GM23338 (cell line): ENCODE measurements around the gene TXNL4A. TPM values are rescaled to one million over a fixed set of nuclear protein-coding genes. Genes with fewer than 3 reads are reported as not detected.

Experiments used
- ATAC-seq: fragments of 200-7000 bp; cut with Tn5 transposase; 3 replicates; pipeline ENCODE4 v1.9.1; 2020
- DNase-seq: peaks from one replicate; pipeline ENCODE4 v3.0.0-alpha.2; 2015; ENCODE audit warnings: low spot score
- H2AFZ ChIP-seq: fragments of 200-600 bp; sonication (generic); 2 replicates; pipeline ENCODE4 v1.8.0; 2016; ENCODE audit warnings: antibody characterized with exemption, mild to moderate bottlenecking, moderate library complexity
- H3F3A ChIP-seq: fragments of 200-600 bp; sonication (generic); replicated peaks from 2 replicates; pipeline ENCODE4 v1.8.0; 2017; ENCODE audit warnings: antibody characterized with exemption, mixed run types, low read depth
- H3K27ac ChIP-seq: fragments of 200-600 bp; sonication (generic); 2 replicates; pipeline ENCODE4 v1.6.1; 2016; ENCODE audit warnings: low read depth
- H3K27me3 ChIP-seq: fragments of 200-600 bp; sonication (generic); 2 replicates; pipeline ENCODE4 v1.8.0; 2016; ENCODE audit warnings: mild to moderate bottlenecking, mixed run types, moderate library complexity; ENCODE audit not compliant: insufficient read depth
- H3K36me3 ChIP-seq: fragments of 200-600 bp; sonication (generic); 2 replicates; pipeline ENCODE4 v1.8.0; 2016; ENCODE audit warnings: mild to moderate bottlenecking; ENCODE audit not compliant: insufficient read depth
- H3K4me1 ChIP-seq: fragments of 200-600 bp; sonication (generic); 2 replicates; pipeline ENCODE4 v1.8.0; 2016; ENCODE audit warnings: mild to moderate bottlenecking, moderate library complexity; ENCODE audit not compliant: insufficient read depth
- H3K4me2 ChIP-seq: fragments of 200-600 bp; sonication (generic); 2 replicates; pipeline ENCODE4 v1.7.1; 2017; ENCODE audit warnings: mixed run types
- H3K4me3 ChIP-seq: fragments of 200-600 bp; sonication (generic); 2 replicates; pipeline ENCODE4 v1.6.1; 2016; ENCODE audit warnings: mixed run types
- H3K79me2 ChIP-seq: fragments of 200-600 bp; sonication (generic); replicated peaks from 2 replicates; pipeline ENCODE4 v1.8.0; 2017; ENCODE audit warnings: mild to moderate bottlenecking; ENCODE audit not compliant: insufficient read depth
- H3K9me2 ChIP-seq: fragments of 200-600 bp; sonication (generic); 2 replicates; pipeline ENCODE4 v1.8.0; 2017; ENCODE audit not compliant: insufficient read depth
- H4K20me1 ChIP-seq: fragments of 200-600 bp; sonication (generic); replicated peaks from 2 replicates; pipeline ENCODE4 v1.8.0; 2017; ENCODE audit warnings: mild to moderate bottlenecking; ENCODE audit not compliant: insufficient read depth
- H3K27ac Mint-ChIP-seq: 2 replicates; pipeline ENCODE4 v1.8.0; 2020; ENCODE audit warnings: inconsistent platforms, mild to moderate bottlenecking, moderate library complexity, mixed read lengths
- H3K27me3 Mint-ChIP-seq: 3 replicates; pipeline ENCODE4 v1.8.0; 2022; ENCODE audit warnings: low read depth, mild to moderate bottlenecking, moderate library complexity, mixed read lengths, inconsistent platforms; ENCODE audit not compliant: insufficient read depth, poor library complexity
- H3K36me3 Mint-ChIP-seq: 3 replicates; pipeline ENCODE4 v1.8.0; 2021; ENCODE audit warnings: low read depth, mild to moderate bottlenecking, inconsistent platforms, moderate library complexity, mixed read lengths
- H3K4me1 Mint-ChIP-seq: 3 replicates; pipeline ENCODE4 v1.8.0; 2020; ENCODE audit warnings: mild to moderate bottlenecking, inconsistent platforms, mixed read lengths
- H3K4me3 Mint-ChIP-seq: 3 replicates; pipeline ENCODE4 v1.8.0; 2021; ENCODE audit warnings: moderate library complexity, mild to moderate bottlenecking, inconsistent platforms, mixed read lengths
- H3K9me3 Mint-ChIP-seq: 3 replicates; pipeline ENCODE4 v1.8.0; 2020; ENCODE audit warnings: moderate library complexity, mild to moderate bottlenecking, inconsistent platforms, mixed read lengths
- CREB1 ChIP-seq: fragments of 250-450 bp; sonication (Bioruptor Pico); IDR thresholded peaks from 2 replicates; pipeline ENCODE4 v1.5.0; 2020; ENCODE audit warnings: low read depth, mild to moderate bottlenecking, moderate library complexity
- EZH2 ChIP-seq: fragments of 200-600 bp; sonication (generic); IDR thresholded peaks from one replicate; pipeline ENCODE4 v1.8.0; 2017; ENCODE audit warnings: antibody characterized with exemption, mild to moderate bottlenecking, low read depth; ENCODE audit not compliant: unreplicated experiment
- EZH2phosphoT487 ChIP-seq: fragments of 200-600 bp; sonication (generic); IDR thresholded peaks from one replicate; pipeline ENCODE4 v1.8.1; 2018; ENCODE audit warnings: antibody characterized with exemption; ENCODE audit not compliant: unreplicated experiment
- JUNB ChIP-seq: IDR thresholded peaks from one replicate; pipeline ENCODE4 v1.6.1; 2016; ENCODE audit warnings: antibody characterized with exemption; ENCODE audit not compliant: unreplicated experiment
- NANOG ChIP-seq: IDR thresholded peaks from 2 replicates; pipeline ENCODE4 v1.6.1; 2016; ENCODE audit warnings: antibody characterized with exemption, borderline replicate concordance
- POLR2AphosphoS5 ChIP-seq: IDR thresholded peaks from 2 replicates; pipeline ENCODE4 v1.6.1; 2016; ENCODE audit warnings: antibody characterized with exemption, low read depth
- REST ChIP-seq: IDR thresholded peaks from one replicate; pipeline ENCODE4 v1.6.1; 2018; ENCODE audit warnings: antibody characterized with exemption; ENCODE audit not compliant: unreplicated experiment
- STAT1 ChIP-seq: IDR thresholded peaks from one replicate; pipeline ENCODE4 v1.6.1; 2016; ENCODE audit warnings: antibody characterized with exemption; ENCODE audit not compliant: unreplicated experiment
- ZNF114 ChIP-seq: fragments of 250-450 bp; sonication (Bioruptor Pico); IDR thresholded peaks from 2 replicates; pipeline ENCODE4 v1.5.0; 2020; ENCODE audit warnings: mild to moderate bottlenecking, moderate library complexity
- ZNF331 ChIP-seq: fragments of 250-450 bp; sonication (Bioruptor Pico); IDR thresholded peaks from 2 replicates; pipeline ENCODE4 v1.5.0; 2020; ENCODE audit warnings: low read depth, mild to moderate bottlenecking, moderate library complexity
- ZNF462 ChIP-seq: fragments of 250-450 bp; sonication (Bioruptor Pico); IDR thresholded peaks from 2 replicates; pipeline ENCODE4 v1.5.0; 2020; ENCODE audit warnings: mild to moderate bottlenecking, moderate library complexity
- polyA plus RNA-seq: library from polyadenylated mRNA; unstranded; fragments of >200 nt; fragmentation: Nextera tagmentation; extraction: Ambion mirVana; gene quantifications from 2 replicates; pipeline ENCODE4 v1.2.1, GENCODE V29; 2016
- total RNA-seq: library from RNA; depleted of rRNA; stranded (reverse); fragments of >200 nt; shearing (Covaris generic); gene quantifications from 2 replicates; pipeline ENCODE4 v1.2.3, GENCODE V29; 2014
- TF ChIP-seq, protein P1 (sequence below): IDR thresholded peaks from 2 replicates; pipeline ENCODE4 v1.6.1; 2016; ENCODE audit warnings: antibody characterized with exemption
- TF ChIP-seq, protein P2 (sequence below), 2 experiments: fragments of 200-600 bp in 1 of 2; sonication (generic) in 1 of 2; conservative IDR thresholded peaks; 2 replicates each; pipeline versions ENCODE4 v1.5.1 to v1.6.1; 2016 to 2017; ENCODE audit warnings: antibody characterized with exemption in 2 of 2, low read depth in 2 of 2, mild to moderate bottlenecking in 2 of 2, moderate library complexity in 1 of 2

Gene TXNL4A
- total and polyA plus RNA-seq, 2 experiments from 2014 or later: 51.0 to 271 TPM

DNA sequence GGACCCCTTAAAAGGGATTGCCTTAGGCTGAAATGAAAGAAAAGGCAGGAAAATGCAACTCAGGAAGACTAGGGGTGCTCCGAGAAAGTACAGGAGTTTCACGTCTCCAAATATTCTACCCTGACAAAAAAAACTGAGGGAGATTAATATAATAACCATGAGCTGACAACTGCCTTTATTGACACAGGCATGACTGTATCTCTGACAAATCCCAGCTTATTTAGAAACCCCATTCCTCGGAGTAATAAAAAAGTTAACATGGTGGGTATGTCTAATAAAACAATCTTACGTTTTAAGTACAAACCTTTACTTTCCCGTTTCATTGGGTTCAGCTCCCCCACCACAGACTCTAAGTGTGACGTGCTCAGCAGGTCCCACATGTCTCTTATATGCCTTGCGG lies 38.0 kb upstream of the TXNL4A start:
- Histone ChIP-seq H3K9me2 (no peaks in the 10 kb centered on the region), H3K79me2 (no peaks in the 10 kb centered on the region), H3K36me3 (peaks cover 4% of the 10 kb centered on the region), H3K27me3 (no peaks in the 10 kb centered on the region), H3F3A (no peaks in the 10 kb centered on the region; the same call in 1 of the 2 replicates), H3K4me1 (no peaks in the 10 kb centered on the region), H3K4me2 (no peak overlapping the region), H3K27ac (no peak overlapping the region), H2AFZ (no peak overlapping the region), H3K4me3 (no peak overlapping the region), H4K20me1 (no peaks in the 10 kb centered on the region)
- H3K27me3 Mint-ChIP-seq: peaks cover 5% of the 10 kb centered on the region
- peaks cover 57% of the 10 kb centered on the region for H3K9me3 Mint-ChIP-seq
- no peaks in the 10 kb centered on the region for H3K4me1 Mint-ChIP-seq
- H3K36me3 Mint-ChIP-seq: peaks cover 34% of the 10 kb centered on the region
- TF ChIP-seq NANOG (no peak), STAT1 (no peak), ZNF114 (CRISPR knock-in tag) (no peak), ZNF331 (CRISPR knock-in tag) (no peak), JUNB (no peak), EZH2phosphoT487 (no peak), EZH2 (no peak), REST (no peak), ZNF462 (CRISPR knock-in tag) (no peak), CREB1 (CRISPR knock-in tag) (no peak), POLR2AphosphoS5 (no peak)
- TF ChIP-seq, protein P1, sequence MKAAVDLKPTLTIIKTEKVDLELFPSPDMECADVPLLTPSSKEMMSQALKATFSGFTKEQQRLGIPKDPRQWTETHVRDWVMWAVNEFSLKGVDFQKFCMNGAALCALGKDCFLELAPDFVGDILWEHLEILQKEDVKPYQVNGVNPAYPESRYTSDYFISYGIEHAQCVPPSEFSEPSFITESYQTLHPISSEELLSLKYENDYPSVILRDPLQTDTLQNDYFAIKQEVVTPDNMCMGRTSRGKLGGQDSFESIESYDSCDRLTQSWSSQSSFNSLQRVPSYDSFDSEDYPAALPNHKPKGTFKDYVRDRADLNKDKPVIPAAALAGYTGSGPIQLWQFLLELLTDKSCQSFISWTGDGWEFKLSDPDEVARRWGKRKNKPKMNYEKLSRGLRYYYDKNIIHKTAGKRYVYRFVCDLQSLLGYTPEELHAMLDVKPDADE: no peak
- TF ChIP-seq, protein P2, sequence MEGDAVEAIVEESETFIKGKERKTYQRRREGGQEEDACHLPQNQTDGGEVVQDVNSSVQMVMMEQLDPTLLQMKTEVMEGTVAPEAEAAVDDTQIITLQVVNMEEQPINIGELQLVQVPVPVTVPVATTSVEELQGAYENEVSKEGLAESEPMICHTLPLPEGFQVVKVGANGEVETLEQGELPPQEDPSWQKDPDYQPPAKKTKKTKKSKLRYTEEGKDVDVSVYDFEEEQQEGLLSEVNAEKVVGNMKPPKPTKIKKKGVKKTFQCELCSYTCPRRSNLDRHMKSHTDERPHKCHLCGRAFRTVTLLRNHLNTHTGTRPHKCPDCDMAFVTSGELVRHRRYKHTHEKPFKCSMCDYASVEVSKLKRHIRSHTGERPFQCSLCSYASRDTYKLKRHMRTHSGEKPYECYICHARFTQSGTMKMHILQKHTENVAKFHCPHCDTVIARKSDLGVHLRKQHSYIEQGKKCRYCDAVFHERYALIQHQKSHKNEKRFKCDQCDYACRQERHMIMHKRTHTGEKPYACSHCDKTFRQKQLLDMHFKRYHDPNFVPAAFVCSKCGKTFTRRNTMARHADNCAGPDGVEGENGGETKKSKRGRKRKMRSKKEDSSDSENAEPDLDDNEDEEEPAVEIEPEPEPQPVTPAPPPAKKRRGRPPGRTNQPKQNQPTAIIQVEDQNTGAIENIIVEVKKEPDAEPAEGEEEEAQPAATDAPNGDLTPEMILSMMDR (conservative IDR thresholded peaks at IDR 0.05; ENCODE audit: low read depth in 2 of 2): no peak
- no peak overlapping the region for H3K4me3 Mint-ChIP-seq
- DNase-seq (no peak), ATAC-seq (no peak)
- H3K27ac Mint-ChIP-seq: no peak overlapping the region
